ENCODE measurements around the gene DDX17. TPM values are rescaled to one million over a fixed set of nuclear protein-coding genes. Genes with fewer than 3 reads are reported as not detected.

Gene DDX17
- total RNA-seq, 1 experiment from 2014 or later = 234 TPM

DNA sequence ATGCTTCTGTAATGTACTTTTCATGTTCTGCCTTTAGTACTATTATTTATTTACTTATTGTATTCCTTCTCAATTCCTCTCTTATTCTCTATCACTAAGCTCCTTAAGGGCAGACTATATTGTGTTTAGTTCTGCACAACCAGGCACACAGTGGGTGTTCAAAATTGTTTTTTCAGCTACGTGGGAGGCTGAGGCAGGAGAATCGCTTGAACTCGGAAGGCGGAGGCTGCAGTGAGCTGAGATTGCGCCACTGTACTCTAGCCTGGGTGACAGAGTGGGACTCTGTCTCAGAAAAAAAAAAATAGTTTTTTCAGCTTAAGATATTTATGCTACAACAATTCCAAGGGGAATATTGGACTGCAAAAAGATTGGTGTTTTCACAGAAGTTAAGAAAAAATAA, 17.4 kb upstream of the DDX17 start:
- no peaks in the 10 kb centered on the region for H3K9me3 ChIP-seq (ENCODE audit: control insufficient read depth in 1 of 2, insufficient read depth in 1 of 2, low read depth in 1 of 2, low read length in 2 of 2)
- ChIA-PET CTCF (interaction anchor here (1.5 kb wide), 1 partner anchor 48 kb away, joined by 5 read pairs; no protein-coding TSS in a partner anchor), RAD21 (ENCODE audit: low non-redundant PET in 1 of 2, low total read pairs in 2 of 2, uncharacterized antibody in 2 of 2, unreplicated experiment in 2 of 2) (no interaction called here), POLR2A (no interaction called here)
- no peak overlapping the region for H3K4me3 ChIP-seq (replicated peaks in 1 of 2; ENCODE audit: low read depth in 1 of 2, low read length in 2 of 2)
- intact Hi-C loops (cut with micrococcal nuclease) = no loop called here
- H3K79me2 ChIP-seq (ENCODE audit: insufficient read depth, low read length) = no peaks in the 10 kb centered on the region
- no peaks in the 10 kb centered on the region for H4K20me1 ChIP-seq (ENCODE audit: insufficient read depth)
- no peak overlapping the region for H2AFZ ChIP-seq (ENCODE audit: low read depth, low read length, poor library complexity, severe bottlenecking)
- no peaks in the 10 kb centered on the region for H3K27me3 ChIP-seq (ENCODE audit: insufficient read depth, low read length)
- BruUV-seq (replicated peaks) = no TSS peak
- no peaks in the 10 kb centered on the region for H3K9me2 ChIP-seq (ENCODE audit: insufficient read depth)
- TF ChIP-seq, protein P1, sequence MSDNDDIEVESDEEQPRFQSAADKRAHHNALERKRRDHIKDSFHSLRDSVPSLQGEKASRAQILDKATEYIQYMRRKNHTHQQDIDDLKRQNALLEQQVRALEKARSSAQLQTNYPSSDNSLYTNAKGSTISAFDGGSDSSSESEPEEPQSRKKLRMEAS (IDR thresholded peaks at IDR 0.05) = no peak
- no peak for TF ChIP-seq CBX3 (IDR thresholded peaks at IDR 0.05; ENCODE audit: low read depth)
- TF ChIP-seq SRF (IDR thresholded peaks at IDR 0.05; ENCODE audit: low read depth) = no peak
- no peak for TF ChIP-seq ZBTB33 (IDR thresholded peaks at IDR 0.05; ENCODE audit: extremely low read depth, insufficient replicate concordance, low read length)
- no peak for TF ChIP-seq ZFX (IDR thresholded peaks at IDR 0.05)
- no peak for TF ChIP-seq ELF1 (IDR thresholded peaks at IDR 0.05; ENCODE audit: borderline replicate concordance, low read depth)
- TF ChIP-seq SIN3A (IDR thresholded peaks at IDR 0.05; ENCODE audit: low read depth) = no peak
- TF ChIP-seq ZNF274 (IDR thresholded peaks at IDR 0.05; ENCODE audit: low read depth, low read length) = no peak
- no peak for TF ChIP-seq TCF7L2 (IDR thresholded peaks at IDR 0.05; ENCODE audit: borderline replicate concordance, extremely low read depth, insufficient read depth, insufficient read length)
- TF ChIP-seq POLR2A (IDR thresholded peaks at IDR 0.05; ENCODE audit: borderline replicate concordance, extremely low read depth, insufficient read depth, insufficient read length) = no peak
- no peak for TF ChIP-seq CEBPB (IDR thresholded peaks at IDR 0.05; ENCODE audit: low read depth)
- no peak for TF ChIP-seq SP1 (IDR thresholded peaks at IDR 0.05; ENCODE audit: low read depth)
- TF ChIP-seq POLR2AphosphoS5 (IDR thresholded peaks at IDR 0.05; ENCODE audit: low read depth, low read length) = no peak
- no peak for ATAC-seq
- H3K27ac ChIP-seq (ENCODE audit: low read depth, low read length) = no peak overlapping the region
- H3K36me3 ChIP-seq (ENCODE audit: control insufficient read depth in 1 of 2, insufficient read depth in 2 of 2, low read length in 2 of 2) = no peaks in the 10 kb centered on the region
- no peak for DNase-seq (ENCODE audit: low read depth, low spot score)
- no peak overlapping the region for H3K9ac ChIP-seq (ENCODE audit: low read length)
- no peak overlapping the region for H3K4me2 ChIP-seq (ENCODE audit: low read length)
- H3K4me1 ChIP-seq (ENCODE audit: control insufficient read depth in 1 of 2, insufficient read depth in 2 of 2, low read length in 2 of 2) = no peaks in the 10 kb centered on the region

All from HCT116 (cell line).